ENCODE measurements around the gene TM9SF1. TPM values are rescaled to one million over a fixed set of nuclear protein-coding genes. Genes with fewer than 3 reads are reported as not detected.

TM9SF1 gene
- total and polyA plus RNA-seq, 10 of the 15 experiments (the other 5 are each of a cell fraction or from before 2014, with no cell fraction given): 7.2 to 39.2 (median 17.6) TPM

DNA sequence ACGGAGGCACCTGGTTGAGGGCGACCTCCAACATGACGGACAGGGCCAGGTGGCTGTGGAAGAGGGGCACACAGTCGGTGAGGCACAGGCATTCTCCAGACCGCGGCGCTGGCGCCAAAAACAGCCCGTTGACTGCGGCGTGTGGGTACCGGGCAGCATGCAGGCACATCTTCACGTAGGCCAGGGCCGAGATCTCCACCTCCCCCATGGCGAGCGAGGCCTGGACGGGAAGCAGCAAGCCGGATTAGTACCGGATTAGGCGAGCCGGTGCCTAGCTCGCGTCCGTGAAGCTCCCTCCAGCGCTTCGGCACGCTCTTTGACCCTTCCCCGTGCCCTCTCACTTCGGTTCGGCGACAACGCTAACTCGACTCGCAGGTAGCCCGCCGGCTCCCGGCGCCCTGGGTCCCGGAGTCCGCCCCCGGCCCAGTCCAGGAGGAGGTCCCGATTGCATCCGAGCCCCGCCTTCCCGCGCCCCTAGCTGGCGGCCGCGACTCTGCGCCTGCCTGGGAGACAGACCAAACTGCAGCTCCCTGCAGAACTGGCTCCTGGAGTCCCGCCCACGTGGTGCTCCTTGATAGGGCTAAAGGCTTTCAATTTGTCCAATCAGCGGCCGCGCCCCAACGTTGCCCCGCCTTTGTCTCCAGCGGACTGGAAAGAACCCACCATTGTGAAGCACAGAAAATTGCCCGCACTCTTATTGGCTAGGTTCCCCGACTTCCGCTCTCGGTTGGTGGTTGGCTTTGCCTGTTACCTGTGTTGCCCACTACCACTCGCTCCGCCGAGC, 54.0 kb downstream of the TM9SF1 start, which contains the start of gene EMC9:
Gene EMC9, minus strand, starts transcription at position 495 of the 784 bp plus-strand sequence. Its CDS starts 287 bp downstream, at position 208.
- intact Hi-C loops (cut with micrococcal nuclease; ENCODE audit: unreplicated experiment): loop anchor here (1.0 kb wide), 1 partner anchor 27 kb away; the partner anchor contains the start of genes DCAF11 and NRL
- under 1% methylated on average over 63 of the region's 65 CpGs for WGBS (ENCODE audit: insufficient coverage, insufficient replicate concordance, low lambda C conversion rate, missing lambda C conversion rate)
- no peaks in the 10 kb centered on the region for H3K27me3 ChIP-seq (replicated peaks in 1 of 2; ENCODE audit: control insufficient read depth in 2 of 2, insufficient read depth in 2 of 2, low read length in 1 of 2)
- peak within 1 kb of the TSS; percentile 96 for H3K4me2 ChIP-seq (ENCODE audit: control insufficient read depth, insufficient read depth)
- H3K9me3 ChIP-seq (replicated peaks; ENCODE audit: control insufficient read depth, insufficient read depth, low read length): no peaks in the 10 kb centered on the region
- peaks cover 79% of the 10 kb centered on the region for H3K79me2 ChIP-seq (ENCODE audit: control insufficient read depth, insufficient read depth, low read length)
- POLR2A ChIA-PET: interaction anchor here (0.7 to 11.6 kb wide), 11 partner anchors 9 to 130 kb away, joined by 3 to 276 read pairs (median 3); partner anchors contain the start of genes DCAF11, IRF9, NRL and PCK2
- peak within 1 kb of the TSS; percentile 93 for H3K27ac ChIP-seq (ENCODE audit: control insufficient read depth, insufficient read depth)
- H3K9ac ChIP-seq (ENCODE audit: control insufficient read depth, insufficient read depth, low read length): peak within 1 kb of the TSS; percentile 94
- peaks cover 12 to 33% of the 10 kb centered on the region in 2 experiments for H3K36me3 ChIP-seq (ENCODE audit: control insufficient read depth in 2 of 2, insufficient read depth in 2 of 2, low read length in 1 of 2)
- peak within 1 kb of the TSS; percentile 94 for H3K4me3 ChIP-seq
- ATAC-seq: peak; percentile 92
- BruUV-seq (replicated peaks): no TSS peak
- H3K4me1 ChIP-seq (ENCODE audit: control insufficient read depth, insufficient read depth, low read length): peaks cover 40% of the 10 kb centered on the region
- no peaks in the 10 kb centered on the region for H4K20me1 ChIP-seq (ENCODE audit: control insufficient read depth, insufficient read depth)
- SMC1A ChIA-PET (ENCODE audit: uncharacterized antibody, unreplicated experiment): interaction anchor here (0.6 to 2.2 kb wide), 7 partner anchors 19 to 56 kb away, joined by 3 to 8 read pairs (median 3); partner anchors contain the start of gene IRF9
- in situ Hi-C loops (cut with MboI): no loop called here
- RAD21 ChIA-PET (ENCODE audit: unreplicated experiment): interaction anchor here (0.6 to 6.8 kb wide), 8 partner anchors 19 to 764 kb away, joined by 3 to 69 read pairs (median 6); partner anchors contain the start of genes DCAF11, IRF9, MDP1 and NRL
- peak within 1 kb of the TSS; percentile 62 for H2AFZ ChIP-seq (ENCODE audit: control insufficient read depth, low read depth, low read length)
- DNase-seq (ENCODE audit: low read depth, low spot score): peak; percentile 97
- CTCF ChIA-PET: interaction anchor here (0.7 to 1.7 kb wide), 7 partner anchors 20 to 582 kb away, joined by 4 to 13 read pairs (median 6); partner anchors contain the start of genes DCAF11, IRF9, NRL and TINF2
- FAIRE-seq: peak; percentile 35
- TF ChIP-seq BACH1 (IDR thresholded peaks at IDR 0.05; ENCODE audit: borderline replicate concordance): peak; percentile 20; the same call in 1 of the 2 replicates
- no peak for TF ChIP-seq MYB (IDR thresholded peaks at IDR 0.05; ENCODE audit: borderline replicate concordance, low read depth, low read length)
- TF ChIP-seq POLR2A (IDR thresholded peaks at IDR 0.05; ENCODE audit: low read depth, low read length): peak; percentile 94
- TF ChIP-seq ZNF622 (IDR thresholded peaks at IDR 0.05): no peak
- TF ChIP-seq NFIC (IDR thresholded peaks at IDR 0.05; ENCODE audit: low read depth, low read length): no peak
- TF ChIP-seq, protein P1, sequence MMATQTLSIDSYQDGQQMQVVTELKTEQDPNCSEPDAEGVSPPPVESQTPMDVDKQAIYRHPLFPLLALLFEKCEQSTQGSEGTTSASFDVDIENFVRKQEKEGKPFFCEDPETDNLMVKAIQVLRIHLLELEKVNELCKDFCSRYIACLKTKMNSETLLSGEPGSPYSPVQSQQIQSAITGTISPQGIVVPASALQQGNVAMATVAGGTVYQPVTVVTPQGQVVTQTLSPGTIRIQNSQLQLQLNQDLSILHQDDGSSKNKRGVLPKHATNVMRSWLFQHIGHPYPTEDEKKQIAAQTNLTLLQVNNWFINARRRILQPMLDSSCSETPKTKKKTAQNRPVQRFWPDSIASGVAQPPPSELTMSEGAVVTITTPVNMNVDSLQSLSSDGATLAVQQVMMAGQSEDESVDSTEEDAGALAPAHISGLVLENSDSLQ (IDR thresholded peaks at IDR 0.05): peak; percentile 93
- TF ChIP-seq ZNF217 (IDR thresholded peaks at IDR 0.05): no peak
- no peak for TF ChIP-seq ZZZ3 (IDR thresholded peaks at IDR 0.05; ENCODE audit: control insufficient read depth, insufficient read length, low read depth)
- no peak for TF ChIP-seq ASH2L (IDR thresholded peaks at IDR 0.05; ENCODE audit: borderline replicate concordance, low read depth)
- peak; percentile 26 for TF ChIP-seq DPF2 (IDR thresholded peaks at IDR 0.05)
- no peak for TF ChIP-seq KDM1A (IDR thresholded peaks at IDR 0.05; ENCODE audit: borderline replicate concordance)
- TF ChIP-seq RELB (IDR thresholded peaks at IDR 0.05; ENCODE audit: low read depth): peak; percentile 98
- TF ChIP-seq, protein P2, sequence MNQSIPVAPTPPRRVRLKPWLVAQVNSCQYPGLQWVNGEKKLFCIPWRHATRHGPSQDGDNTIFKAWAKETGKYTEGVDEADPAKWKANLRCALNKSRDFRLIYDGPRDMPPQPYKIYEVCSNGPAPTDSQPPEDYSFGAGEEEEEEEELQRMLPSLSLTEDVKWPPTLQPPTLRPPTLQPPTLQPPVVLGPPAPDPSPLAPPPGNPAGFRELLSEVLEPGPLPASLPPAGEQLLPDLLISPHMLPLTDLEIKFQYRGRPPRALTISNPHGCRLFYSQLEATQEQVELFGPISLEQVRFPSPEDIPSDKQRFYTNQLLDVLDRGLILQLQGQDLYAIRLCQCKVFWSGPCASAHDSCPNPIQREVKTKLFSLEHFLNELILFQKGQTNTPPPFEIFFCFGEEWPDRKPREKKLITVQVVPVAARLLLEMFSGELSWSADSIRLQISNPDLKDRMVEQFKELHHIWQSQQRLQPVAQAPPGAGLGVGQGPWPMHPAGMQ (IDR thresholded peaks at IDR 0.05; ENCODE audit: borderline replicate concordance): no peak
- no peak for TF ChIP-seq SMC3 (IDR thresholded peaks at IDR 0.05; ENCODE audit: borderline replicate concordance, low read length)
- no peak for TF ChIP-seq NR2C2 (IDR thresholded peaks at IDR 0.05; ENCODE audit: borderline replicate concordance, control insufficient read depth, insufficient read length, low read depth)
- no peak for TF ChIP-seq IRF4 (IDR thresholded peaks at IDR 0.05; ENCODE audit: low read depth, low read length)
- peak; percentile 74 for TF ChIP-seq POLR2AphosphoS2 (IDR thresholded peaks at IDR 0.05; ENCODE audit: low read depth, low read length)
- peak in 1 of 2 experiments; percentile 43; a peak in 1 of 4 replicates for TF ChIP-seq IKZF2 (IDR thresholded peaks at IDR 0.05)
- TF ChIP-seq KAT2A (conservative IDR thresholded peaks at IDR 0.05; ENCODE audit: control insufficient read depth, low read depth, low read length): no peak

All from GM12878 (cell line).